ENCODE results near the gene SH2B3.
"Not testable (repeated sequence)": the region's sequence is repeated elsewhere in the genome, so short reads cannot be mapped to it uniquely, and the experiment has no call there.

SH2B3 gene

GRCh38 chr12:111467092-111467856 lies 61.6 kb downstream of the SH2B3 start:
- no peak for DNase-seq

- no peak for DNase-seq
These were observed 62.1 kb downstream of the SH2B3 start for GRCh38 chr12:111467857-111468241.

- no peak for DNase-seq
These were observed 63.7 kb downstream of the SH2B3 start for GRCh38 chr12:111469401-111469800.

GRCh38 chr12:111471236-111471635 lies 65.5 kb downstream of the SH2B3 start:
- DNase-seq = no peak

- peak in 1 of 2 experiments; percentile 11 for DNase-seq
These were observed 76.7 kb downstream of the SH2B3 start for GRCh38 chr12:111482462-111482861.

GRCh38 chr12:111488271-111488670 lies 82.5 kb downstream of the SH2B3 start:
- no peak for DNase-seq

GRCh38 chr12:111488798-111489197 lies 83.1 kb downstream of the SH2B3 start:
- DNase-seq = no peak

- DNase-seq = not testable (repeated sequence)
These were observed 87.3 kb downstream of the SH2B3 start for GRCh38 chr12:111492979-111493378.

GRCh38 chr12:111494676-111495075 lies 89.0 kb downstream of the SH2B3 start:
- DNase-seq = no peak
